ENCODE data around the gene IMMP2L. TPM values are rescaled to one million over a fixed set of nuclear protein-coding genes. Genes with fewer than 3 reads are reported as not detected.

IMMP2L gene
- total RNA-seq, 4 donors from 2014 or later: 13.5 to 23.7 (median 18.3) TPM

GRCh38 chr7:111104710-111105109 is 457.6 kb downstream of the IMMP2L start:
- DNase-seq (ENCODE audit: low spot score in 2 of 2): no peak
- Histone ChIP-seq H3K4me1 (peaks cover 0 to 43% (median 9%) of the 10 kb centered on the region in 4 donors), H3K4me3 (no peak overlapping the region), H3K36me3 (no peaks in the 10 kb centered on the region), H3K27ac (no peak overlapping the region), H3K9me3 (no peaks in the 10 kb centered on the region), H3K27me3 (no peaks in the 10 kb centered on the region)
- no peak for TF ChIP-seq CTCF (IDR thresholded peaks at IDR 0.05)
- no peak for TF ChIP-seq EP300 (IDR thresholded peaks at IDR 0.05)
- TF ChIP-seq POLR2A (IDR thresholded peaks at IDR 0.05): no peak
- 82 to 87% methylated on average over 3 of the region's 3 CpGs for WGBS, 2 donors

- no peaks in the 10 kb centered on the region for H3K9me3 ChIP-seq
- H3K4me3 ChIP-seq: no peak overlapping the region
- H3K36me3 ChIP-seq: no peaks in the 10 kb centered on the region
- H3K4me1 ChIP-seq: peaks cover 0 to 36% (median 9%) of the 10 kb centered on the region in 4 donors
- 95 to 99% methylated on average over 4 of the region's 4 CpGs for WGBS, 2 donors
- no peak for TF ChIP-seq POLR2A (IDR thresholded peaks at IDR 0.05)
- TF ChIP-seq EP300 (IDR thresholded peaks at IDR 0.05): no peak
- no peak for TF ChIP-seq CTCF (IDR thresholded peaks at IDR 0.05)
- no peak overlapping the region for H3K27ac ChIP-seq
- H3K27me3 ChIP-seq: no peaks in the 10 kb centered on the region
- no peak for DNase-seq (ENCODE audit: low spot score in 2 of 2)
Observed at GRCh38 chr7:111103678-111104274, 458.5 kb downstream of the IMMP2L start.

- H3K27me3 ChIP-seq: no peaks in the 10 kb centered on the region
- no peak overlapping the region for H3K4me3 ChIP-seq
- H3K4me1 ChIP-seq: peaks cover 0 to 30% (median 7%) of the 10 kb centered on the region in 4 donors
- 98% methylated on average over 4 of the region's 4 CpGs for WGBS, 2 donors
- H3K27ac ChIP-seq: no peak overlapping the region
- H3K9me3 ChIP-seq: no peaks in the 10 kb centered on the region
- H3K36me3 ChIP-seq: no peaks in the 10 kb centered on the region
- DNase-seq (ENCODE audit: low spot score in 2 of 2): no peak
- TF ChIP-seq POLR2A (IDR thresholded peaks at IDR 0.05) (no peak), EP300 (IDR thresholded peaks at IDR 0.05) (no peak), CTCF (IDR thresholded peaks at IDR 0.05) (no peak)
Observed at GRCh38 chr7:111103136-111103535, 459.2 kb downstream of the IMMP2L start.

- TF ChIP-seq CTCF (IDR thresholded peaks at IDR 0.05) (no peak), POLR2A (IDR thresholded peaks at IDR 0.05) (no peak), EP300 (IDR thresholded peaks at IDR 0.05) (no peak)
- no peak for DNase-seq (ENCODE audit: low spot score in 2 of 2)
- H3K4me3 ChIP-seq: no peak overlapping the region
- no peak overlapping the region for H3K27ac ChIP-seq
- H3K9me3 ChIP-seq: no peaks in the 10 kb centered on the region
- H3K36me3 ChIP-seq: no peaks in the 10 kb centered on the region
- 100% methylated on average over 1 of the region's 1 CpG for WGBS, 2 donors
- H3K27me3 ChIP-seq: no peaks in the 10 kb centered on the region
- H3K4me1 ChIP-seq: peaks cover 0 to 20% (median 0%) of the 10 kb centered on the region in 4 donors
Observed at GRCh38 chr7:111101856-111102646, 460.2 kb downstream of the IMMP2L start.

GRCh38 chr7:111098926-111099250 is 463.4 kb downstream of the IMMP2L start:
- Histone ChIP-seq H3K36me3 (no peaks in the 10 kb centered on the region), H3K4me1 (peaks cover 0 to 2% (median 0%) of the 10 kb centered on the region in 4 donors), H3K9me3 (no peaks in the 10 kb centered on the region), H3K4me3 (no peak overlapping the region), H3K27ac (no peak overlapping the region), H3K27me3 (no peaks in the 10 kb centered on the region)
- TF ChIP-seq CTCF (IDR thresholded peaks at IDR 0.05): no peak
- TF ChIP-seq POLR2A (IDR thresholded peaks at IDR 0.05): no peak
- 34 to 39% methylated on average over 1 of the region's 1 CpG for WGBS, 2 donors
- no peak for DNase-seq (ENCODE audit: low spot score in 2 of 2)
